Endodermal cell (in vitro differentiated cells): Measurements from ENCODE around the gene MDC1. TPM values are rescaled to one million over a fixed set of nuclear protein-coding genes. Genes with fewer than 3 reads are reported as not detected.

Source experiments
- DNase-seq: peaks from one replicate; pipeline ENCODE4 v3.0.0-alpha.2; 2017
- H3K27ac ChIP-seq: 2 replicates; pipeline ENCODE4 v1.5.1; 2013; ENCODE audit warnings: mild to moderate bottlenecking, low read depth, low read length, moderate library complexity
- H3K27me3 ChIP-seq: 2 replicates; pipeline ENCODE4 v1.6.1; 2013; ENCODE audit warnings: mild to moderate bottlenecking, low read length, moderate library complexity; ENCODE audit not compliant: insufficient read depth, control insufficient read depth, poor library complexity, severe bottlenecking
- H3K36me3 ChIP-seq: 2 replicates; pipeline ENCODE4 v1.7.0; 2013; ENCODE audit warnings: mild to moderate bottlenecking, low read length, moderate library complexity; ENCODE audit not compliant: control insufficient read depth, insufficient read depth
- H3K4me1 ChIP-seq: one replicate; pipeline ENCODE4 v1.7.0; 2013; ENCODE audit warnings: low read length; ENCODE audit not compliant: control insufficient read depth, insufficient read depth
- H3K4me3 ChIP-seq: 2 replicates; pipeline ENCODE4 v1.5.1; 2013; ENCODE audit warnings: mild to moderate bottlenecking, low read length, moderate library complexity
- H3K9ac ChIP-seq: 2 replicates; pipeline ENCODE4 v1.6.1; 2013; ENCODE audit warnings: mild to moderate bottlenecking, low read length, moderate library complexity; ENCODE audit not compliant: poor library complexity, severe bottlenecking; ENCODE audit errors: extremely low read depth
- H3K9me3 ChIP-seq: 2 replicates; pipeline ENCODE4 v1.6.1; 2013; ENCODE audit warnings: mild to moderate bottlenecking, low read length, moderate library complexity; ENCODE audit not compliant: control insufficient read depth
- H3K27ac Mint-ChIP-seq: 2 replicates; pipeline ENCODE4 v1.8.0; 2020; ENCODE audit warnings: mixed read lengths
- H3K27me3 Mint-ChIP-seq: 2 replicates; pipeline ENCODE4 v1.8.0; 2021; ENCODE audit warnings: mild to moderate bottlenecking, mixed read lengths; ENCODE audit not compliant: insufficient read depth
- H3K36me3 Mint-ChIP-seq: 2 replicates; pipeline ENCODE4 v1.8.0; 2020; ENCODE audit warnings: low read depth, mixed read lengths
- H3K4me1 Mint-ChIP-seq: 2 replicates; pipeline ENCODE4 v1.8.0; 2020; ENCODE audit warnings: mixed read lengths
- H3K4me3 Mint-ChIP-seq: 2 replicates; pipeline ENCODE4 v1.8.0; 2020; ENCODE audit warnings: mild to moderate bottlenecking, moderate library complexity, mixed read lengths
- H3K9me3 Mint-ChIP-seq: 2 replicates; pipeline ENCODE4 v1.8.0; 2020; ENCODE audit warnings: mild to moderate bottlenecking, mixed read lengths
- WGBS, 2 experiments: methylation state at CpG; one replicate each; pipeline versions ENCODE4 v1.1.5 to v1.1.7; 2013; ENCODE audit warnings: missing lambda C conversion rate in 2 of 2, mixed read lengths in 1 of 2; ENCODE audit not compliant: insufficient coverage in 1 of 2, insufficient read length in 1 of 2; 5-methylcytosine and 5-hydroxymethylcytosine counted together
- total RNA-seq, 2 donors: library from RNA; stranded (reverse); fragmentation: NEBNext Ultra II Directional in 1 of 2; extraction: Animal tissue kit (Norgen Biotek cat#: 25700) in 1 of 2; gene quantifications; 2 replicates in 1 of 2; 3 replicates in 1 of 2; pipeline ENCODE4 v1.2.1, GENCODE V29; 2021
- TF ChIP-seq, protein P1 (sequence below): fragments of 200-600 bp; sonication (generic); conservative IDR thresholded peaks from 2 replicates; pipeline ENCODE4 v1.5.0; 2021; ENCODE audit warnings: antibody characterized with exemption, mild to moderate bottlenecking

The MDC1 gene
- total RNA-seq, 2 donors from 2014 or later, result 79.0 to 95.1 TPM

GRCh38 chr6:30690403-30691207, 26.5 kb downstream of the MDC1 start, which contains the start of gene NRM:
NRM (minus strand) TSS chr6:30690984; CDS start chr6:30690974, 10 bp downstream.
- Histone ChIP-seq H3K4me1 (no peaks in the 10 kb centered on the region), H3K27me3 (no peaks in the 10 kb centered on the region), H3K9ac (peak within 1 kb of the TSS; percentile 32), H3K4me3 (peak within 1 kb of the TSS; percentile 94), H3K36me3 (no peaks in the 10 kb centered on the region), H3K9me3 (no peaks in the 10 kb centered on the region), H3K27ac (peak within 1 kb of the TSS; percentile 61)
- TF ChIP-seq, protein P1, sequence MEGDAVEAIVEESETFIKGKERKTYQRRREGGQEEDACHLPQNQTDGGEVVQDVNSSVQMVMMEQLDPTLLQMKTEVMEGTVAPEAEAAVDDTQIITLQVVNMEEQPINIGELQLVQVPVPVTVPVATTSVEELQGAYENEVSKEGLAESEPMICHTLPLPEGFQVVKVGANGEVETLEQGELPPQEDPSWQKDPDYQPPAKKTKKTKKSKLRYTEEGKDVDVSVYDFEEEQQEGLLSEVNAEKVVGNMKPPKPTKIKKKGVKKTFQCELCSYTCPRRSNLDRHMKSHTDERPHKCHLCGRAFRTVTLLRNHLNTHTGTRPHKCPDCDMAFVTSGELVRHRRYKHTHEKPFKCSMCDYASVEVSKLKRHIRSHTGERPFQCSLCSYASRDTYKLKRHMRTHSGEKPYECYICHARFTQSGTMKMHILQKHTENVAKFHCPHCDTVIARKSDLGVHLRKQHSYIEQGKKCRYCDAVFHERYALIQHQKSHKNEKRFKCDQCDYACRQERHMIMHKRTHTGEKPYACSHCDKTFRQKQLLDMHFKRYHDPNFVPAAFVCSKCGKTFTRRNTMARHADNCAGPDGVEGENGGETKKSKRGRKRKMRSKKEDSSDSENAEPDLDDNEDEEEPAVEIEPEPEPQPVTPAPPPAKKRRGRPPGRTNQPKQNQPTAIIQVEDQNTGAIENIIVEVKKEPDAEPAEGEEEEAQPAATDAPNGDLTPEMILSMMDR, result no peak
- Mint-ChIP-seq H3K27ac (peak within 1 kb of the TSS; percentile 82), H3K9me3 (no peaks in the 10 kb centered on the region), H3K27me3 (no peaks in the 10 kb centered on the region), H3K36me3 (peaks cover 4% of the 10 kb centered on the region), H3K4me3 (peak within 1 kb of the TSS; percentile 78), H3K4me1 (peaks cover 34% of the 10 kb centered on the region)
- DNase-seq, result peak; percentile 93
- 1 to 3% methylated on average over 24 to 40 of the region's 40 CpGs for WGBS, 2 experiments

GRCh38 chr6:30689985-30690384, 27.1 kb downstream of the MDC1 start:
- Histone ChIP-seq H3K27me3 (no peaks in the 10 kb centered on the region), H3K9ac (no peak overlapping the region), H3K4me1 (peaks cover 6% of the 10 kb centered on the region), H3K9me3 (no peaks in the 10 kb centered on the region), H3K27ac (peak overlapping the region; percentile 61), H3K4me3 (peak overlapping the region; percentile 94), H3K36me3 (peaks cover 3% of the 10 kb centered on the region)
- Mint-ChIP-seq H3K4me3 (peak overlapping the region; percentile 78), H3K27me3 (no peaks in the 10 kb centered on the region), H3K36me3 (peaks cover 11% of the 10 kb centered on the region), H3K9me3 (no peaks in the 10 kb centered on the region), H3K27ac (peak overlapping the region; percentile 82), H3K4me1 (peaks cover 41% of the 10 kb centered on the region)
- DNase-seq, result no peak
- TF ChIP-seq, protein P1, result no peak
- WGBS, 2 experiments, result 63 to 64% methylated on average over 4 of the region's 4 CpGs

- no peaks in the 10 kb centered on the region for H3K9me3 Mint-ChIP-seq
- H3K27me3 Mint-ChIP-seq, result no peaks in the 10 kb centered on the region
- peak overlapping the region; percentile 94 for H3K4me3 ChIP-seq
- peaks cover 6% of the 10 kb centered on the region for H3K4me1 ChIP-seq
- no peak overlapping the region for H3K27ac Mint-ChIP-seq
- peaks cover 3% of the 10 kb centered on the region for H3K36me3 ChIP-seq
- peaks cover 45% of the 10 kb centered on the region for H3K4me1 Mint-ChIP-seq
- H3K36me3 Mint-ChIP-seq, result peaks cover 12% of the 10 kb centered on the region
- H3K27ac ChIP-seq, result no peak overlapping the region
- DNase-seq, result no peak
- no peak overlapping the region for H3K9ac ChIP-seq
- peak overlapping the region; percentile 78 for H3K4me3 Mint-ChIP-seq
- no peaks in the 10 kb centered on the region for H3K9me3 ChIP-seq
- no peaks in the 10 kb centered on the region for H3K27me3 ChIP-seq
- TF ChIP-seq, protein P1, result no peak
- 93 to 95% methylated on average over 6 to 11 of the region's 11 CpGs for WGBS, 2 experiments
These were observed 27.8 kb downstream of the MDC1 start for GRCh38 chr6:30689022-30689865.
